A549 (cell line): Measurements from ENCODE around the gene FTSJ1. TPM values are rescaled to one million over a fixed set of nuclear protein-coding genes. Genes with fewer than 3 reads are reported as not detected.
"Not testable (repeated sequence)": the region's sequence is repeated elsewhere in the genome, so short reads cannot be mapped to it uniquely, and the experiment has no call there.

Source experiments
- ATAC-seq, 2 experiments: fragments of 200-7000 bp in 1 of 2; fragments of >200 bp in 1 of 2; cut with Nextera tagmentation in 1 of 2; cut with Tn5 transposase in 1 of 2; 3 replicates each; pipeline versions ENCODE4 v1.8.0 to v1.9.1; 2018 to 2020; ENCODE audit warnings: mild to moderate bottlenecking in 1 of 2, moderate library complexity in 1 of 2
- CTCF ChIA-PET: fragments of 300-600 bp; sonication (Branson Sonifier 250); formaldehyde crosslinking; extraction: SDS; loops from one replicate; lab custom pipeline; 2021; ENCODE audit warnings: antibody characterized with exemption, inconsistent platforms; lab: Yijun Ruan, JAX
- POLR2A ChIA-PET: fragments of 350-600 bp; formaldehyde crosslinking; extraction: SDS; loops from one replicate; lab custom pipeline; 2021; ENCODE audit warnings: antibody characterized with exemption, inconsistent platforms; lab: Yijun Ruan, JAX
- DNase-seq, 2 experiments: peaks; one replicate each; pipeline versions ENCODE4 v3.0.0 to v3.0.0-alpha.2; 2011 to 2016; ENCODE audit warnings: low read depth in 1 of 2, low spot score in 1 of 2
- FAIRE-seq: peaks from 2 replicates; lab custom pipeline; 2011; peaks lifted over from hg19 to GRCh38; lab: Jason Lieb, UNC
- H3K27ac ChIP-seq, 2 experiments: fragments of >200 bp; sonication (Bioruptor Twin); formaldehyde crosslinking; 3 replicates each; pipeline ENCODE4 v1.5.1; 2016 to 2017
- H3K4me1 ChIP-seq: fragments of >200 bp; sonication (Bioruptor Twin); formaldehyde crosslinking; 3 replicates; pipeline ENCODE4 v1.6.1; 2016
- H3K4me2 ChIP-seq: fragments of >200 bp; sonication (Bioruptor Twin); formaldehyde crosslinking; 3 replicates; pipeline ENCODE4 v1.6.1; 2016
- H3K4me3 ChIP-seq: fragments of >200 bp; sonication (Bioruptor Twin); formaldehyde crosslinking; 3 replicates; pipeline ENCODE4 v1.5.1; 2016
- H3K9me3 ChIP-seq: fragments of >200 bp; sonication (Bioruptor Twin); formaldehyde crosslinking; 3 replicates; pipeline ENCODE4 v1.6.1; 2016
- BHLHE40 ChIP-seq: IDR thresholded peaks from 2 replicates; pipeline ENCODE4 v1.6.1; 2012; ENCODE audit warnings: low read depth, low read length, inconsistent platforms
- CBX2 ChIP-seq: fragments of 200-600 bp; sonication (generic); IDR thresholded peaks from 2 replicates; pipeline ENCODE4 v1.6.1; 2016; ENCODE audit warnings: low read depth, mild to moderate bottlenecking, borderline replicate concordance
- CEBPB ChIP-seq, 2 experiments: fragments of >200 bp in 1 of 2; sonication (Bioruptor Twin) in 1 of 2; formaldehyde crosslinking in 1 of 2; IDR thresholded peaks; 2 replicates each; pipeline ENCODE4 v1.6.1; 2012 to 2016
- CHD4 ChIP-seq: fragments of 200-600 bp; sonication (generic); IDR thresholded peaks from 2 replicates; pipeline ENCODE4 v1.6.1; 2016; ENCODE audit warnings: antibody characterized with exemption, mild to moderate bottlenecking, borderline replicate concordance
- EHMT2 ChIP-seq: fragments of 200-600 bp; sonication (generic); IDR thresholded peaks from 2 replicates; pipeline ENCODE4 v1.6.1; 2016; ENCODE audit warnings: antibody characterized with exemption, low read depth, mild to moderate bottlenecking, moderate library complexity
- EP300 ChIP-seq, 2 experiments: fragments of >200 bp; sonication (Bioruptor Twin); formaldehyde crosslinking; IDR thresholded peaks; 2 replicates in 1 of 2; 3 replicates in 1 of 2; pipeline ENCODE4 v1.6.1; 2016 to 2017
- FOSB ChIP-seq: fragments of 250-450 bp; sonication (Bioruptor Pico); IDR thresholded peaks from 2 replicates; pipeline ENCODE4 v1.5.0; 2020; ENCODE audit warnings: mild to moderate bottlenecking, moderate library complexity
- FOSL2 ChIP-seq, 2 experiments: fragments of 450-650 bp in 1 of 2; fragments of >200 bp in 1 of 2; sonication (Bioruptor Twin) in 1 of 2; formaldehyde crosslinking; IDR thresholded peaks; 2 replicates each; pipeline versions ENCODE4 v1.5.0 to v1.6.1; 2016 to 2020; ENCODE audit warnings: mild to moderate bottlenecking in 1 of 2, moderate library complexity in 1 of 2
- HDAC2 ChIP-seq: fragments of 200-600 bp; sonication (generic); IDR thresholded peaks from 2 replicates; pipeline ENCODE4 v1.6.1; 2016
- HOXA7 ChIP-seq: fragments of 250-450 bp; sonication (Bioruptor Pico); IDR thresholded peaks from 2 replicates; pipeline ENCODE4 v1.5.0; 2020; ENCODE audit warnings: mild to moderate bottlenecking, moderate library complexity
- HOXB13 ChIP-seq: fragments of 250-450 bp; sonication (Bioruptor Pico); IDR thresholded peaks from 2 replicates; pipeline ENCODE4 v1.5.0; 2020; ENCODE audit warnings: low read depth, mild to moderate bottlenecking, moderate library complexity
- HOXB5 ChIP-seq: fragments of 250-450 bp; sonication (Bioruptor Pico); IDR thresholded peaks from 2 replicates; pipeline ENCODE4 v1.5.0; 2020; ENCODE audit warnings: mild to moderate bottlenecking, moderate library complexity
- KDM1A ChIP-seq: fragments of 200-600 bp; sonication (generic); IDR thresholded peaks from 2 replicates; pipeline ENCODE4 v1.6.1; 2016; ENCODE audit warnings: low read depth, mild to moderate bottlenecking
- KDM5A ChIP-seq: fragments of 200-600 bp; sonication (generic); IDR thresholded peaks from 2 replicates; pipeline ENCODE4 v1.6.1; 2016; ENCODE audit warnings: antibody characterized with exemption, mild to moderate bottlenecking
- NPAS2 ChIP-seq: fragments of 250-450 bp; sonication (Bioruptor Pico); IDR thresholded peaks from 2 replicates; pipeline ENCODE4 v1.8.0; 2022; ENCODE audit warnings: mild to moderate bottlenecking, moderate library complexity, borderline replicate concordance
- NR3C1 ChIP-seq: fragments of >200 bp; sonication (Bioruptor Twin); formaldehyde crosslinking; IDR thresholded peaks from 3 replicates; pipeline ENCODE4 v1.6.1; 2017
- RNF2 ChIP-seq: fragments of 200-600 bp; sonication (generic); IDR thresholded peaks from 2 replicates; pipeline ENCODE4 v1.6.1; 2016; ENCODE audit warnings: low read depth, mild to moderate bottlenecking, antibody characterized with exemption, moderate library complexity, borderline replicate concordance
- SREBF2 ChIP-seq: fragments of 450-650 bp; IDR thresholded peaks from 2 replicates; pipeline ENCODE4 v1.6.1; 2014; ENCODE audit warnings: mild to moderate bottlenecking, moderate library complexity
- TFCP2L1 ChIP-seq: fragments of 250-450 bp; sonication (Bioruptor Pico); IDR thresholded peaks from 2 replicates; pipeline ENCODE4 v1.5.0; 2021; ENCODE audit warnings: mild to moderate bottlenecking
- TP53 ChIP-seq: fragments of 250-450 bp; sonication (Bioruptor Pico); IDR thresholded peaks from 2 replicates; pipeline ENCODE4 v1.5.0; 2021; ENCODE audit warnings: mild to moderate bottlenecking, moderate library complexity
- ZNF302 ChIP-seq: fragments of 250-450 bp; sonication (Bioruptor Pico); IDR thresholded peaks from 2 replicates; pipeline ENCODE4 v1.9.0; 2021; ENCODE audit warnings: inconsistent platforms, mild to moderate bottlenecking, moderate library complexity
- WGBS: methylation state at CpG from one replicate; pipeline ENCODE4 v1.1.6; 2017; ENCODE audit errors: missing lambda C conversion rate; 5-methylcytosine and 5-hydroxymethylcytosine counted together
- polyA plus RNA-seq, 4 experiments: library from polyadenylated mRNA; depleted of rRNA in 3 of 4; stranded (reverse); fragments of >200 nt; fragmentation: RNase III in 1 of 4; extraction: RNeasy Plus Mini Kit Qiagen cat#74134 plus additional on column Dnase treatment in 1 of 4; gene quantifications; 2 replicates in 3 of 4; 3 replicates in 1 of 4; pipeline ENCODE4 v1.2.3, GENCODE V29; 2011 to 2017
- TF ChIP-seq, protein P1 (sequence below): fragments of >200 bp; sonication (Bioruptor Twin); formaldehyde crosslinking; IDR thresholded peaks from 2 replicates; pipeline ENCODE4 v1.6.1; 2016
- TF ChIP-seq, protein P2 (sequence below): IDR thresholded peaks from 2 replicates; pipeline ENCODE4 v1.6.1; 2012

The FTSJ1 gene
- polyA plus RNA-seq, 2 of the 4 experiments (the other 2 are of a cell fraction) = 37.1 to 71.2 TPM

DNA sequence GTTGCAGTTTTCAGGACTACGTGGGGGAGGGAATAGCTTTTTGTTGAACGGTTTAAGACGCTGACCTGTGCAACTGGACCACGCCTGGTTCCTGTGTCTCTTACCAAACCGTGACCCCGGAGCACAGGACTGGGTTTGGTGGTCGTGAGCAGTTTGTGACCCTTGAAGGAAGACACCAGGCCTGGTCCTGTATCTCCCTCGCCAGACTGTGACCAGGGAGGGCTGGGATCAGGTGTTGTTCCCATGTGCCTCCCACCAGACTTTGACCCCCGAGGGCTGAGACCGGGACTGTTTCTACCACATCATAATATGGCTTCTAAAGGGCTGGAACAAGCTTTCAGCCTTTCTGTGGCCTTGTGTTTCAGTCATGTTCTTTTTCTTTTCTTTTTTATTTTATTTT lies 46.3 kb downstream of the FTSJ1 start:
- ChIA-PET POLR2A (interaction anchor here (0.6 to 1.0 kb wide), 2 partner anchors 10 to 52 kb away, joined by 3 to 7 read pairs; partner anchors contain the start of gene RBM3), CTCF (no interaction called here)
- Histone ChIP-seq H3K4me2 (peak overlapping the region; percentile 86), H3K4me3 (peak overlapping the region; percentile 88), H3K9me3 (no peaks in the 10 kb centered on the region), H3K27ac (peak overlapping the region; percentile 85 to 89), H3K4me1 (0 out of 3 replicates have a peak, but pooled peaks cover 3% of the 10 kb centered on the region)
- TF ChIP-seq HOXB5 (CRISPR knock-in tag) (no peak), KDM5A (no peak), EHMT2 (no peak), EP300 (IDR thresholded peaks at IDR 0.05) (no peak), HOXA7 (CRISPR knock-in tag) (no peak), HOXB13 (CRISPR knock-in tag) (no peak), KDM1A (no peak), SREBF2 (no peak), CHD4 (no peak), ZNF302 (CRISPR knock-in tag) (no peak), TFCP2L1 (CRISPR knock-in tag) (no peak), NPAS2 (CRISPR knock-in tag) (no peak), NR3C1 (no peak), BHLHE40 (no peak)
- ATAC-seq = no peak; a peak in 1 of 6 replicates
- 18% methylated on average over 5 of the region's 10 CpGs for WGBS
- no peak for DNase-seq
- no peak for FAIRE-seq

DNA sequence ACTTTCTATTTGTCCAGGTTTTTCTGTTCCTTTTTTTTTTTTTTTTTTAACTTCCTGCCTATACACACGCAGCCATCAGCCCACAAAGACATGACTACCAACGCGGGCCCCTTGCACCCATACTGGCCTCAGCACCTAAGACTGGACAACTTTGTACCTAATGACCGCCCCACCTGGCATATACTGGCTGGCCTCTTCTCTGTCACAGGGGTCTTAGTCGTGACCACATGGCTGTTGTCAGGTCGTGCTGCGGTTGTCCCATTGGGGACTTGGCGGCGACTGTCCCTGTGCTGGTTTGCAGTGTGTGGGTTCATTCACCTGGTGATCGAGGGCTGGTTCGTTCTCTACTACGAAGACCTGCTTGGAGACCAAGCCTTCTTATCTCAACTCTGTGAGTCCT lies 47.7 kb downstream of the FTSJ1 start:
- Histone ChIP-seq H3K27ac (no peak overlapping the region), H3K4me2 (no peak overlapping the region), H3K4me1 (0 out of 3 replicates have a peak, but pooled peaks cover 3% of the 10 kb centered on the region)
- ChIA-PET POLR2A (no interaction called here), CTCF (no interaction called here)
- FAIRE-seq (no peak), DNase-seq (no peak)
- 95% methylated on average over 12 of the region's 12 CpGs for WGBS
- TF ChIP-seq, protein P1, sequence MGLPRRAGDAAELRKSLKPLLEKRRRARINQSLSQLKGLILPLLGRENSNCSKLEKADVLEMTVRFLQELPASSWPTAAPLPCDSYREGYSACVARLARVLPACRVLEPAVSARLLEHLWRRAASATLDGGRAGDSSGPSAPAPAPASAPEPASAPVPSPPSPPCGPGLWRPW = no peak
- TF ChIP-seq RNF2 = no peak
- TF ChIP-seq FOSL2 (IDR thresholded peaks at IDR 0.05) = no peak
- no peak for TF ChIP-seq FOSL2 (CRISPR knock-in tag; IDR thresholded peaks at IDR 0.05)
- TF ChIP-seq ZNF302 (CRISPR knock-in tag) = no peak
- no peak for TF ChIP-seq HDAC2
- TF ChIP-seq CEBPB (IDR thresholded peaks at IDR 0.05) = no peak
- TF ChIP-seq FOSB (CRISPR knock-in tag) = no peak
- no peak for TF ChIP-seq BHLHE40
- TF ChIP-seq HOXB13 (CRISPR knock-in tag) = no peak
- no peak for TF ChIP-seq CBX2
- TF ChIP-seq NPAS2 (CRISPR knock-in tag) = no peak
- TF ChIP-seq, protein P2, sequence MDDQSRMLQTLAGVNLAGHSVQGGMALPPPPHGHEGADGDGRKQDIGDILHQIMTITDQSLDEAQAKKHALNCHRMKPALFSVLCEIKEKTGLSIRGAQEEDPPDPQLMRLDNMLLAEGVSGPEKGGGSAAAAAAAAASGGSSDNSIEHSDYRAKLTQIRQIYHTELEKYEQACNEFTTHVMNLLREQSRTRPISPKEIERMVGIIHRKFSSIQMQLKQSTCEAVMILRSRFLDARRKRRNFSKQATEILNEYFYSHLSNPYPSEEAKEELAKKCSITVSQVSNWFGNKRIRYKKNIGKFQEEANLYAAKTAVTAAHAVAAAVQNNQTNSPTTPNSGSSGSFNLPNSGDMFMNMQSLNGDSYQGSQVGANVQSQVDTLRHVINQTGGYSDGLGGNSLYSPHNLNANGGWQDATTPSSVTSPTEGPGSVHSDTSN = no peak
- no peak for TF ChIP-seq TP53 (CRISPR knock-in tag)
- TF ChIP-seq, all 56 proteins: peak for 0
- no peak for ATAC-seq
- H3K4me3 ChIP-seq = no peak overlapping the region
- H3K9me3 ChIP-seq = no peaks in the 10 kb centered on the region

DNA sequence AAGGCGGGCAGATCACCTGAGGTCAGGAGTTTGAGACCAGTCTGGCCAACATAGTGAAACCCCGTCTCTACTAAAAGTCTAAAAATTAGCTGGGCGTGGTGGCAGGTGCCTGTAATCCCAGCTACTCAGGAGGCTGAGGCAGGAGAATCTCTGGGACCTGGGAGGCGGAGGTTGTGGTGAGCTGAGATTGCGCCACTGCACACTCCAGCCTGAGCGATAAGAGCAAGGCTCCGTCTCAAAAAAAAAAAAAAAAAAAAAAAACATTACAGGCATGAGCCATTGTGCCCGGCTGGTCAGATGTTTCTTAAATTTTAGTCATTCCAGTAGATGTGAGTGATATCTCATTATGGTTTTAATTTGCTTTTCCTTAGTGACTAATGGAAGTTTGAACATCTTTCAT lies 49.9 kb downstream of the FTSJ1 start:
- H3K27ac ChIP-seq, ATAC-seq, H3K9me3 ChIP-seq, H3K4me1 ChIP-seq, H3K4me2 ChIP-seq, FAIRE-seq, POLR2A ChIA-PET, DNase-seq, H3K4me3 ChIP-seq: not testable (repeated sequence)
- CTCF ChIA-PET = interaction anchor here (1.0 kb wide), 1 partner anchor 32 kb away, joined by 4 read pairs; no protein-coding TSS in a partner anchor
- 90% methylated on average over 8 of the region's 8 CpGs for WGBS
